LoVo (cell line): ENCODE measurements around the gene MANSC1.
"Not testable (repeated sequence)": the region's sequence is repeated elsewhere in the genome, so short reads cannot be mapped to it uniquely, and the experiment has no call there.

Experiments
- DNase-seq: peaks from one replicate; pipeline ENCODE4 v3.0.0-alpha.2; 2016; ENCODE audit warnings: low spot score

Gene MANSC1

GRCh38 chr12:12365446-12365802 is 15.4 kb upstream of the MANSC1 start:
- DNase-seq, result no peak

GRCh38 chr12:12364787-12365445 is 14.9 kb upstream of the MANSC1 start:
- DNase-seq, result no peak

- no peak for DNase-seq
Measured at GRCh38 chr12:12358528-12358927, 8.5 kb upstream of the MANSC1 start.

GRCh38 chr12:12357719-12358461 is 7.8 kb upstream of the MANSC1 start:
- no peak for DNase-seq

GRCh38 chr12:12356896-12357718 is 7.1 kb upstream of the MANSC1 start, which contains the start of gene BORCS5:
TSS of gene BORCS5 (plus strand) at chr12:12357078. CDS start at chr12:12357452, 374 bp downstream.
- DNase-seq, result peak; percentile 100

GRCh38 chr12:12356467-12356895 is 6.4 kb upstream of the MANSC1 start:
- DNase-seq, result no peak

GRCh38 chr12:12353807-12354206 is 3.8 kb upstream of the MANSC1 start:
- DNase-seq, result no peak

- DNase-seq, result no peak
Measured at GRCh38 chr12:12353276-12353675, 3.2 kb upstream of the MANSC1 start.

GRCh38 chr12:12351468-12352185 is 1.6 kb upstream of the MANSC1 start:
- DNase-seq, result not testable (repeated sequence)

GRCh38 chr12:12350868-12351463 is 924 bp upstream of the MANSC1 start:
- peak; percentile 74 for DNase-seq

- no peak for DNase-seq
Measured at GRCh38 chr12:12338527-12339168, 11.4 kb downstream of the MANSC1 start.

GRCh38 chr12:12336511-12336910 is 13.5 kb downstream of the MANSC1 start:
- DNase-seq, result no peak

GRCh38 chr12:12336049-12336411 is 14.0 kb downstream of the MANSC1 start:
- no peak for DNase-seq

GRCh38 chr12:12334367-12335040 is 15.5 kb downstream of the MANSC1 start:
- DNase-seq, result peak; percentile 84

GRCh38 chr12:12333407-12334366 is 16.4 kb downstream of the MANSC1 start:
- peak; percentile 96 for DNase-seq

- peak; percentile 54 for DNase-seq
Measured at GRCh38 chr12:12331896-12332295, 18.1 kb downstream of the MANSC1 start.

GRCh38 chr12:12331244-12331771 is 18.7 kb downstream of the MANSC1 start:
- no peak for DNase-seq

- DNase-seq, result peak; percentile 86
Measured at GRCh38 chr12:12327802-12328201, 22.2 kb downstream of the MANSC1 start.

- no peak for DNase-seq
Measured at GRCh38 chr12:12326262-12326661, 23.8 kb downstream of the MANSC1 start.
